GM18498 (cell line): ENCODE results near the gene SLC4A4.

Experiments
- ATAC-seq: cut with Tn5 transposase; IDR thresholded peaks from one replicate; pipeline ENCODE4 v1.9.1; 2021; ENCODE audit warnings: mild to moderate bottlenecking, moderate library complexity; ENCODE audit not compliant: unreplicated experiment

SLC4A4 gene

GRCh38 chr4:71468116-71468710, 129.4 kb downstream of the SLC4A4 start:
- no peak for ATAC-seq

- no peak for ATAC-seq
Measured at GRCh38 chr4:71469541-71469940, 130.7 kb downstream of the SLC4A4 start.

DNA sequence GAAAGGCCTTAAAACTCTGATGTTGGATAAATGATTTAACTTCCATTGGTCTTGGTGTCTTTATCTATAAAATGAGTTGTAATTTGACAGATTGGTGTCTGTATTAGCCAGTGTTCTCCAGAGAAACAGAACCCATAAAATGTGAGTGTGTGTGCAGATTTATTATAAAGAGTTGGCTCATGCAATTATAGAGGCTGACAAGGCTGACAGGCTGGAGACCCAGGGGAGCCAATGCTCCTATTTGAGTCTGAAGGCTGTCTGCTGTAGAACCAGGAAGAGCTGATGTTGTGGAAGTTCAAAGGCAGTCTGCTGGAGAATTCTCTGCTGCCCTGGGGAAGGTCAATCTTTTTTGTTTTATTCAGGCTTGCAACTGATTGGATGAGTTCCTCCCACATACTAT, 131.7 kb downstream of the SLC4A4 start:
- no peak for ATAC-seq

DNA sequence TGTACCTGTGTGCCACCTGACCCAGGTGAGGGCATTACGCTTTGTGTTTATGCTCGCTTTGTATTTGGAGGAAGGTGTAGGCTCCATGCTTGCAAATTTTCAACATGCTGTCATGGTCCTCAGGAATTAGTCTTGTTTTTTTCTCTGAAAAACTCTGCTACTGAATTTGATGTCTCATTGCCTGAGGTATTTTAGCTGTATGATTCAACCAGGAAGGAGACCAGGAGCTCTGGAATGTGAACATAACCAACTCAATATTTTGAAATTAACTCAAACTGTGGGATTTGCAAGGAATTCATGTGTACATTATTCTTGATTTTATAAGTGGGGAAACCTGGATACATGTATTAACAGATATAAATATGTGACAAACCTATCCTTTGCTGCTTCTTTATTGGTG, 134.1 kb downstream of the SLC4A4 start:
- ATAC-seq = no peak

DNA sequence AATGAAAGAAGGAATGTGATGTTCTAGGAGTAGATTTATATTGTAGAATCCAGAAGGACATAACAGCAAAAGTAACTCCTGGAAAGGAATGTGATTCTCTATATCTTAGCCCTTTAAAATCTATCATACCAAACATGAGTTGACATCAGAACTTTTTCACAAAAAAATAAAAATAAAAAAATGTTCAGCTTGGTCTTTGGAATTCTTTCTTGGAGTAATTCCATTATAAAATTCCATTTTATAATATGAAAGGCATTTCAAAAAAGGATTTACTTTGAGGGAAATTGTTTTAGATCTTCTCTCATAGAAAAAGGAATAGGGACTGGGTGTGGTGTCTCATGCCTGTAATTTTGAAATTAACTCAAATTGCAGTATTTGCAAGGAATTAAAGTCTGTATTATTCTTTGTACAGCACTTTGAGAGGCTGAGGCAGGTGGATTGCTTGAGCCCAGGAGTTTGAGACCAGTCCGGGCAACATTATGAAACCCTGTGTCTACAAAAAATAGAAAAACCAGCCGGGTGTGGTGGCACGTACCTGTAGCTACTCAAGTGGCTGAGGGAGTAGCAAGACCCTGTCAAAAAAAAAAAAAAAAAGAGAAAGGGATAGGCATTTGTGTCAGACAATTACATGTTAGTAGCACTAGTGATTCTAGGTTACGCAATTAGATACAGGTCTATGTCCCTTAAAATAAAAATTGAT, 134.9 kb downstream of the SLC4A4 start:
- no peak for ATAC-seq

GRCh38 chr4:71474731-71475130, 135.9 kb downstream of the SLC4A4 start:
- ATAC-seq = no peak

DNA sequence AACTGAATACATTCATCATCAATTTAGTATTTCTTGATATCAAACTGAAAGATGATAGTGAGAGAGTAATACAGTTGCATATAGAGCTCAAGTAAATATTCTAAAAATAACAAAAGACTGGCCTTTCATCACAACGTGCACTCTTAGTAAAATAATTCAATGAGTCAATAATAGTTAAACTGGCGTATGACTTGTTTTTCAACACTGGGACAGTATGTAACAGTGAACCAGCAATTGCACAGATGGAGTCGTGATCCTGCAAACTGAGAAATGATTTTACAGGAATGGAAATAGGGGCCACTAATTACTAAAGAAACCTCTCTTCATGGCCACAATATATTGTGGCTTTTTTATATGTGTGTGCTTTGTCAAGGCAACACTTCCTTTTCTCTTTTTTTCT, 137.4 kb downstream of the SLC4A4 start:
- ATAC-seq = no peak

DNA sequence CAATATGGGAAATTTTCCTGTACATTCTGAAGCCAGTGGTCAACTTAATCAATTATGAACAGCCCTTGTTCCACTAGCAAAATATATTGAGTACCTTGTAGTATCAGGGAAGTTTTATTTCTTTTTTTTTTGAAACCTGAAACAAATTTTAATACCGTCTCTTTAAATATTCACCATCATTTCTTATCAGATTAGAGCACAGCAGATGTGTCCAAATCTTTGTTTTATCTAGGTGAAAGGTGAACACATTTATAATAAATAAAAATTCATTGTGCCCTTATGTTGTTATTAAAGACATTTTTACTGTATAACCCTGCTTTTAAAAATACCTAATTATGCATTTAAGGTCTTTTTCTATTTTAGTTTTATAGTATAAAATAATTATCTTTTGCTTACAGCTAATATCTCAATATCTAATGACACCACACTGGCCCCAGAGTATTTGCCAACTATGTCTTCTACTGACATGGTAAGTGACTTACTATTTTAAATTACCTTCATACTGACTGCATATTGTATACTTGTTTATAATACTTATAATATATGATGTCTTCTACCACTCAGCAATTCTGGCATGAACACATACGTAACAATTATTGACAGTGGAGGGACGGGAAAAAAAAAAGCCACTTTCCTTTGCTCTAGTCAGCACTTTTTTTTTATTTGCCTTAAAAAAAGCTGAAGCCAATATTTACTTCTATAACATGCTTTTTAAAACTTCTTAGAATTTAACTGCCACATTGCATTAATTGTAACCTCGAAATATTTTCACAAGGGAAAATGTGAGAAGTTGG, 147.9 kb downstream of the SLC4A4 start:
- ATAC-seq = no peak

- no peak for ATAC-seq
Measured at GRCh38 chr4:71487344-71487920, 148.6 kb downstream of the SLC4A4 start.

GRCh38 chr4:71494539-71494938, 155.7 kb downstream of the SLC4A4 start:
- no peak for ATAC-seq

- ATAC-seq = no peak
Measured at GRCh38 chr4:71495454-71495853, 156.6 kb downstream of the SLC4A4 start.

- ATAC-seq = no peak
Measured at GRCh38 chr4:71497078-71497477, 158.3 kb downstream of the SLC4A4 start.

- no peak for ATAC-seq
Measured at GRCh38 chr4:71498002-71498401, 159.2 kb downstream of the SLC4A4 start.

GRCh38 chr4:71498625-71499024, 159.8 kb downstream of the SLC4A4 start:
- ATAC-seq = no peak

- no peak for ATAC-seq
Measured at GRCh38 chr4:71501992-71502391, 163.2 kb downstream of the SLC4A4 start.

DNA sequence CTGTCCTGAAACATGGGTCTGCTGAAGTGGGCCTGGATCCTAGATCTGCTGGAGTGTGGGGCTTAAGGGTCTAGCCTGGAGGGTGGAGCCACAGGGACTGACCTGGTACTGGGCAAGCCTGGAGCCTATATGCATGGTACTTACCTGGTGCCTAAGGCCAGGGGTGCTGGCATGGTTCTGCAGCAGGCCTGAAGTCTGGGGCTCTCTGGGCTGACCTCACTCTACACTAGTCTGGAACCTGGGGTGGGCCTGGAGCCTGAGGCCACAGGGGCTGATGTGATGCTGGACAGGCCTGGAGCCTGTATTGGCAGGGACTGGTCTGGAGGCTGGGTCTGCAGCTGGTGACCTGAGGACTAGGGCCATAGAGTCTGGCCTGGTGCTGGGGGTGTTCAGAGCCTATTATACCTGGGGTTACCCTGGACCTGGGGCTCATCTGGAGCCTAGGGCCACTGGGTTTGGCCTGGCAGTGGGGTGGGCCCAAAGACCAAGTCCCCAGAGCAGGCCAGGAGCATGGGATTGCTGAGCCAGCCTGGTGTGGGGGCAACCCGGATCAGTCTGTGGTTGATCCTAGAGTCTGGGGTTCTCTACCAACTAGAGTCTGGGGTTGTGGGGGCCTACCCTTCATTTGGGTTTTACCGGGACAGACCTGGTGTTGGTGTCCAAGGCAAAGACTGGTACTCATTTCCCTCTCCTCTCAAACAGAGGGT, 179.6 kb downstream of the SLC4A4 start:
- no peak for ATAC-seq

GRCh38 chr4:71520308-71520707, 181.5 kb downstream of the SLC4A4 start:
- ATAC-seq = no peak

GRCh38 chr4:71520850-71521249, 182.0 kb downstream of the SLC4A4 start:
- no peak for ATAC-seq

GRCh38 chr4:71524756-71525155, 185.9 kb downstream of the SLC4A4 start:
- ATAC-seq = no peak

DNA sequence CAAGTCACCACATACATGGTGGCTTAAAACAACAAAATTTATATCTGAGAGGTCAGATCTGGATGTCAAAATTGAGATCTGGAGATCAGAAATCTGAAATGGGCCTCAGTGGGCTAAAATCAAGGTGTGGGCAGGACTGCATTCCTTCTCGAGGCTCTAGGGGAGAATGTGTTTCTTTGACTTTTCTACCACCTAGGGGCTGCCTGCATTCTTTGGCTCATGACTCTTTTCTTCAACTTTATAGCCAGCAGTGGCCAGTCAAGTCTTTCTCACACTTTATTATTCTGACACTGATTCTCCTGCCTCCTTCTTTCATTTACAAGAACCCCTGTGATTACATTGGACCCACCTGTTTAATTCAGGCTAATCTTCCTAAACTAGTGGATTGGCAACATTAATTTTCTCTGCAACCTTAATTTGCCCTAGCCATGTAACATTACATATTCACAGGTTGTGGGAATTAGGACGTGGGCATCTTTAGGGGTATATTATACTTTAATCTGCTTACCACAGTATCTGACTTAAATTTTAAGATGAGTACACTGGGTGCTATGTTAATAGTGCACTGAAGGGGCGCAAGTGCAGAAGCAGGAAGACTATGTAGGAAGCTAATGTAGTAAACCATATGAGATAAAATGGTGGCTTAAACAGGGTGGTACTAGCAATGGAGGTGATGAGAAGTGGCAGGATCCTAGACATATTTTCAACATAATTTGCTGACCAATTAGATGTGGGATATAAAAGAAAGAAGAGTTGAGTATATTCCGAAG, 188.0 kb downstream of the SLC4A4 start:
- peak; percentile 72 for ATAC-seq
